ENCODE results near the gene FZR1. TPM values are rescaled to one million over a fixed set of nuclear protein-coding genes. Genes with fewer than 3 reads are reported as not detected.

FZR1 gene
- total RNA-seq, 1 donor from 2014 or later = 16.4 TPM

DNA sequence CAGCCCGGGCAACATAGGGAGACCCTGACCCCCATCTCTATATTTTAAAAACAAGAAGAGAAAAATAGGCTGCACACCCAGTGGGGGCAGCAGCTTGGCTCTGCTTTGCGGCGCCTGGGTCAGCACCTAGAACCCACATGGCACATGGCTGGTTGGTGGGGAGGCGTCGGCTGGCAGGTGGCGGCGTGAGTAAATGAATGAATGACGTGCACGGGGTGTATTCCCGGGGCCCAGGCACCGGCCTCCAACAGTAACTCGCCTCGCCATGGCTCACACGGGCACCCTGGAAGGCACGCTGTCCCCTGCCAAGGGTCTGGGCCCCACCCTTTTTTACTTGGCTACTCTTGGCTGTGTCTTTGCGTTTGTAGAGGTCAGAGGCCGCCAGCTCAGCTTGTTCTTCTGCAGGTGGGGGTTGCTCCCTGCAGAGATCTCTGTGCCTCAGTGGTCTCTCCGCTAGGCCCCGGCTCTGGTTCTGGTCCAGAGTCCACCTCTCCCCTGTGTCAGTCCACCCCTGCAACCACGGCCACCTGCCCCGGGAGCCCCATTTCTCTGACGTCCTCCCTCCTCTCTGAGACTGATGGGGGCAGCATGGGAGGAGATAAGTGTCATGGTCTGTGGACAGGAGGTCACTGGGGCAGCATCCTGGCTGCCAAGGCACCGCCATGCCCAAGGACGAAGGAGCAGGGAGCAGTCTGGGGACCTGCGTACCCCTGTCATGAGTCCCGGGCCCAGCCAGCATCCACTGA, 5.6 kb downstream of the FZR1 start:
- no peaks in the 10 kb centered on the region for H3K27me3 ChIP-seq
- Mint-ChIP-seq H3K36me3 (peaks cover 10% of the 10 kb centered on the region), H3K9me3 (no peaks in the 10 kb centered on the region), H3K4me1 (peaks cover 29% of the 10 kb centered on the region), H3K27ac (no peak overlapping the region), H3K27me3 (ENCODE audit: insufficient read depth, low read depth) (peaks cover 8% of the 10 kb centered on the region), H3K4me3 (no peak overlapping the region)
- peaks cover 7% of the 10 kb centered on the region for H3K4me1 ChIP-seq
- H2AFZ ChIP-seq (replicated peaks) = no peak overlapping the region
- H3K27ac ChIP-seq = no peak overlapping the region
- H3K4me3 ChIP-seq = no peak overlapping the region
- peaks cover 100% of the 10 kb centered on the region for H3K79me2 ChIP-seq (ENCODE audit: low read depth)
- TF ChIP-seq EZH2phosphoT487 (IDR thresholded peaks at IDR 0.05) = no peak
- no peak for TF ChIP-seq EZH2 (IDR thresholded peaks at IDR 0.05)
- TF ChIP-seq, protein P1, sequence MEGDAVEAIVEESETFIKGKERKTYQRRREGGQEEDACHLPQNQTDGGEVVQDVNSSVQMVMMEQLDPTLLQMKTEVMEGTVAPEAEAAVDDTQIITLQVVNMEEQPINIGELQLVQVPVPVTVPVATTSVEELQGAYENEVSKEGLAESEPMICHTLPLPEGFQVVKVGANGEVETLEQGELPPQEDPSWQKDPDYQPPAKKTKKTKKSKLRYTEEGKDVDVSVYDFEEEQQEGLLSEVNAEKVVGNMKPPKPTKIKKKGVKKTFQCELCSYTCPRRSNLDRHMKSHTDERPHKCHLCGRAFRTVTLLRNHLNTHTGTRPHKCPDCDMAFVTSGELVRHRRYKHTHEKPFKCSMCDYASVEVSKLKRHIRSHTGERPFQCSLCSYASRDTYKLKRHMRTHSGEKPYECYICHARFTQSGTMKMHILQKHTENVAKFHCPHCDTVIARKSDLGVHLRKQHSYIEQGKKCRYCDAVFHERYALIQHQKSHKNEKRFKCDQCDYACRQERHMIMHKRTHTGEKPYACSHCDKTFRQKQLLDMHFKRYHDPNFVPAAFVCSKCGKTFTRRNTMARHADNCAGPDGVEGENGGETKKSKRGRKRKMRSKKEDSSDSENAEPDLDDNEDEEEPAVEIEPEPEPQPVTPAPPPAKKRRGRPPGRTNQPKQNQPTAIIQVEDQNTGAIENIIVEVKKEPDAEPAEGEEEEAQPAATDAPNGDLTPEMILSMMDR (IDR thresholded peaks at IDR 0.05) = no peak
- H3K4me2 ChIP-seq = no peak overlapping the region
- no peaks in the 10 kb centered on the region for H3K36me3 ChIP-seq
- H3F3A ChIP-seq (ENCODE audit: low read depth) = no peaks in the 10 kb centered on the region
- H3K9me3 ChIP-seq (ENCODE audit: low read depth) = no peaks in the 10 kb centered on the region
- DNase-seq (ENCODE audit: low spot score) = no peak
- no peak overlapping the region for H3K9ac ChIP-seq
- peaks cover 100% of the 10 kb centered on the region for H4K20me1 ChIP-seq (ENCODE audit: low read depth)

DNA sequence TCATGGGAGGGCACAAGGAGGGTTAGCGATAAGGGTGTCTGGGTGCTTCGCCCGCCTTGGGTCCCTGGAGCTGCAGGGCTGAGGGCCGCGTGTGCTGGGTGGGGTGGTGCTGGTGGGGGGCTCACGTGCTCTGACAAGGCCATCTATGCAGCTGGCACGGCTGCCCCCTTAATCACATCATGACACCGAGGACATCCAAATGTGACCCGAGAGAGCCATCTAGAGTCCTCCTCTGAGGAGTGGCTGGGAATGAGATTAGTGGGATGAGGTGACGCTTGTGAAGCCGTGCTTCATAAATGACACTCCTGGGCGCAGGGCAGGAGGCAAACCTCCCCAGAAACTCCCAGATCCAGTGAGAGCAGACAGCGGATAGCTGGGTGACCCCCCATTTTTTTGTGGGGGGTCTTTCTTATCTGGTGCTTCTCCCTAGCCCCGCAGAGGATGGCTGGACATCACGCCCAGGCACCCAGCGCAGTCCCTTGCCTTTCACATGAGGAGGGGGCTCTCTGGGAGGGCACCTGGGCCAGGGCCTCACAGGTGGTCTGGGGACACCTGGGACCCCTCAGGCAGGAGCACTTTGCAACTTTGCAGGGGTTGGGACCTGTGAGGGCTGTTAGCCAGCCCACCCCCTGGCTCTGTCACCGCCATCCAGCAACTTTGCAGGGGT, 6.6 kb downstream of the FZR1 start:
- no peaks in the 10 kb centered on the region for H3K9me3 ChIP-seq (ENCODE audit: low read depth)
- no peak overlapping the region for H3K4me3 Mint-ChIP-seq
- no peak overlapping the region for H3K27ac Mint-ChIP-seq
- TF ChIP-seq EZH2 (IDR thresholded peaks at IDR 0.05) (no peak), EZH2phosphoT487 (IDR thresholded peaks at IDR 0.05) (no peak)
- TF ChIP-seq, protein P1 (IDR thresholded peaks at IDR 0.05) = no peak
- no peaks in the 10 kb centered on the region for H3K27me3 ChIP-seq
- H3K36me3 ChIP-seq = no peaks in the 10 kb centered on the region
- H3K4me2 ChIP-seq = no peak overlapping the region
- peaks cover 10% of the 10 kb centered on the region for H3K36me3 Mint-ChIP-seq
- peaks cover 100% of the 10 kb centered on the region for H4K20me1 ChIP-seq (ENCODE audit: low read depth)
- peaks cover 1% of the 10 kb centered on the region for H3K4me1 ChIP-seq
- peak overlapping the region; percentile 10 for H3K9ac ChIP-seq
- DNase-seq (ENCODE audit: low spot score) = no peak
- H3K27ac ChIP-seq = no peak overlapping the region
- H3K9me3 Mint-ChIP-seq = no peaks in the 10 kb centered on the region
- peaks cover 100% of the 10 kb centered on the region for H3K79me2 ChIP-seq (ENCODE audit: low read depth)
- H3K4me3 ChIP-seq = no peak overlapping the region
- no peak overlapping the region for H2AFZ ChIP-seq (replicated peaks)
- H3F3A ChIP-seq (ENCODE audit: low read depth) = no peaks in the 10 kb centered on the region
- H3K4me1 Mint-ChIP-seq = peaks cover 22% of the 10 kb centered on the region
- peaks cover 2% of the 10 kb centered on the region for H3K27me3 Mint-ChIP-seq (ENCODE audit: insufficient read depth, low read depth)

GRCh38 chr19:3513229-3514140, 7.4 kb downstream of the FZR1 start:
- no peak overlapping the region for H2AFZ ChIP-seq (replicated peaks)
- H3K27ac Mint-ChIP-seq = no peak overlapping the region
- H3K36me3 Mint-ChIP-seq = peaks cover 10% of the 10 kb centered on the region
- TF ChIP-seq, protein P1 (IDR thresholded peaks at IDR 0.05) = no peak
- TF ChIP-seq EZH2 (IDR thresholded peaks at IDR 0.05) (no peak), EZH2phosphoT487 (IDR thresholded peaks at IDR 0.05) (no peak)
- H3K4me1 ChIP-seq = peaks cover 4% of the 10 kb centered on the region
- no peaks in the 10 kb centered on the region for H3K9me3 Mint-ChIP-seq
- H3K27ac ChIP-seq = no peak overlapping the region
- peaks cover 19% of the 10 kb centered on the region for H3K4me1 Mint-ChIP-seq
- H3K9me3 ChIP-seq (ENCODE audit: low read depth) = no peaks in the 10 kb centered on the region
- peaks cover 2% of the 10 kb centered on the region for H3K27me3 Mint-ChIP-seq (ENCODE audit: insufficient read depth, low read depth)
- no peak for DNase-seq (ENCODE audit: low spot score)
- peaks cover 100% of the 10 kb centered on the region for H3K79me2 ChIP-seq (ENCODE audit: low read depth)
- H4K20me1 ChIP-seq (ENCODE audit: low read depth) = peaks cover 100% of the 10 kb centered on the region
- H3K4me3 Mint-ChIP-seq = no peak overlapping the region
- no peak overlapping the region for H3K9ac ChIP-seq
- no peak overlapping the region for H3K4me2 ChIP-seq
- no peaks in the 10 kb centered on the region for H3K27me3 ChIP-seq
- H3K4me3 ChIP-seq = no peak overlapping the region
- H3K36me3 ChIP-seq = no peaks in the 10 kb centered on the region
- no peaks in the 10 kb centered on the region for H3F3A ChIP-seq (ENCODE audit: low read depth)
